SK-N-SH (cell line): ENCODE data around the gene OTOL1. TPM values are rescaled to one million over a fixed set of nuclear protein-coding genes. Genes with fewer than 3 reads are reported as not detected.
"Not testable (repeated sequence)": the region's sequence is repeated elsewhere in the genome, so short reads cannot be mapped to it uniquely, and the experiment has no call there.

Source experiments
- CTCF ChIA-PET: fragments of 300-600, 350-600 bp; formaldehyde crosslinking; extraction: SDS; loops from one replicate; lab custom pipeline; 2021; lab: Yijun Ruan, JAX
- POLR2A ChIA-PET: fragments of 350-600 bp; sonication (Branson Sonifier 250); formaldehyde crosslinking; extraction: SDS; loops from one replicate; lab custom pipeline; 2020; ENCODE audit warnings: antibody characterized with exemption, inconsistent platforms; lab: Yijun Ruan, JAX
- DNase-seq: peaks from one replicate; pipeline ENCODE4 v3.0.0; 2012
- H2AFZ ChIP-seq: fragments of 200-600 bp; sonication (generic); 2 replicates; pipeline ENCODE4 v1.8.1; 2016; ENCODE audit warnings: antibody characterized with exemption, mild to moderate bottlenecking, low read depth
- H3F3A ChIP-seq: fragments of 200-600 bp; sonication (generic); replicated peaks from 2 replicates; pipeline ENCODE3; 2016; ENCODE audit warnings: antibody characterized with exemption, mild to moderate bottlenecking; ENCODE audit not compliant: insufficient read depth
- H3K27ac ChIP-seq, 2 experiments: fragments of 200-500 bp in 1 of 2; fragments of 200-600 bp in 1 of 2; sonication (Bioruptor generic) in 1 of 2; sonication (generic), shearing (Covaris generic) in 1 of 2; 2 replicates each; pipeline versions ENCODE4 v1.5.1 to v1.6.1; 2014 to 2016; ENCODE audit warnings: low read depth in 2 of 2, inconsistent platforms in 1 of 2, low read length in 1 of 2, mild to moderate bottlenecking in 1 of 2, mixed read lengths in 1 of 2
- H3K27me3 ChIP-seq: fragments of 200-600 bp; sonication (generic), shearing (Covaris generic); 2 replicates; pipeline ENCODE4 v1.6.1; 2016; ENCODE audit warnings: mixed run types; ENCODE audit not compliant: insufficient read depth
- H3K36me3 ChIP-seq, 2 experiments: fragments of 200-500 bp in 1 of 2; fragments of 200-600 bp in 1 of 2; sonication (Bioruptor generic) in 1 of 2; sonication (generic) in 1 of 2; replicated peaks in 1 of 2; 2 replicates each; pipeline versions ENCODE3 to v1.5.1; 2014 to 2016; ENCODE audit warnings: low read length in 1 of 2, mild to moderate bottlenecking in 1 of 2; ENCODE audit not compliant: insufficient read depth in 2 of 2, control insufficient read depth in 1 of 2
- H3K4me1 ChIP-seq, 2 experiments: fragments of 200-500 bp in 1 of 2; fragments of 200-600 bp in 1 of 2; sonication (Bioruptor generic) in 1 of 2; sonication (generic), shearing (Covaris generic) in 1 of 2; 2 replicates each; pipeline versions ENCODE4 v1.5.1 to v1.6.1; 2014 to 2016; ENCODE audit warnings: low read depth in 1 of 2, low read length in 1 of 2, mixed run types in 1 of 2; ENCODE audit not compliant: insufficient read depth in 2 of 2, control insufficient read depth in 1 of 2
- H3K4me2 ChIP-seq: fragments of 200-600 bp; sonication (generic), shearing (Covaris generic); 2 replicates; pipeline ENCODE4 v1.6.1; 2017; ENCODE audit warnings: mixed run types
- H3K4me3 ChIP-seq, 2 experiments: fragments of 200-500 bp in 1 of 2; fragments of 200-600 bp in 1 of 2; sonication (Bioruptor generic) in 1 of 2; sonication (generic), shearing (Covaris generic) in 1 of 2; 2 replicates each; pipeline versions ENCODE4 v1.5.1 to v1.8.1; 2014 to 2016; ENCODE audit warnings: low read depth in 2 of 2, inconsistent platforms in 1 of 2, low read length in 1 of 2, mild to moderate bottlenecking in 1 of 2, mixed read lengths in 1 of 2, moderate library complexity in 1 of 2
- H3K79me2 ChIP-seq: fragments of 200-600 bp; sonication (generic); 2 replicates; pipeline ENCODE4 v1.8.1; 2017; ENCODE audit warnings: mild to moderate bottlenecking; ENCODE audit not compliant: insufficient read depth
- H3K9ac ChIP-seq: fragments of 200-600 bp; sonication (generic); 2 replicates; pipeline ENCODE4 v1.6.1; 2017; ENCODE audit warnings: mixed run types
- H3K9me2 ChIP-seq: fragments of 200-600 bp; sonication (generic); 2 replicates; pipeline ENCODE4 v1.6.1; 2017; ENCODE audit warnings: mixed run types
- H3K9me3 ChIP-seq: fragments of 200-600 bp; sonication (generic); 2 replicates; pipeline ENCODE4 v1.6.1; 2017; ENCODE audit warnings: mixed run types, mild to moderate bottlenecking, moderate library complexity
- H4K20me1 ChIP-seq: fragments of 200-600 bp; sonication (generic); 2 replicates; pipeline ENCODE4 v1.6.1; 2017; ENCODE audit warnings: mild to moderate bottlenecking, mixed run types; ENCODE audit not compliant: insufficient read depth
- ELF1 ChIP-seq: IDR thresholded peaks from 2 replicates; pipeline ENCODE4 v1.4.0; 2012
- EZH2phosphoT487 ChIP-seq: fragments of 200-600 bp; sonication (generic); IDR thresholded peaks from 2 replicates; pipeline ENCODE4 v1.6.1; 2017; ENCODE audit warnings: low read depth, mixed run types, mild to moderate bottlenecking, antibody characterized with exemption, moderate library complexity, borderline replicate concordance
- MEF2A ChIP-seq: IDR thresholded peaks from 2 replicates; pipeline ENCODE4 v1.4.0; 2012; ENCODE audit warnings: low read depth, borderline replicate concordance
- NRF1 ChIP-seq: IDR thresholded peaks from 2 replicates; pipeline ENCODE4 v1.6.1; 2012; ENCODE audit warnings: low read depth, mild to moderate bottlenecking, low read length
- RAD21 ChIP-seq: IDR thresholded peaks from 2 replicates; pipeline ENCODE4 v1.6.1; 2012; ENCODE audit warnings: mild to moderate bottlenecking, low read length
- RFX5 ChIP-seq: IDR thresholded peaks from 2 replicates; pipeline ENCODE4 v1.6.1; 2012; ENCODE audit warnings: mild to moderate bottlenecking, improper control_type of control experiment, low read length
- RXRA ChIP-seq: IDR thresholded peaks from 2 replicates; pipeline ENCODE4 v1.4.0; 2012; ENCODE audit warnings: low read depth, mild to moderate bottlenecking, borderline replicate concordance
- TAF1 ChIP-seq: IDR thresholded peaks from 2 replicates; pipeline ENCODE4 v1.6.1; 2012; ENCODE audit warnings: low read depth, mild to moderate bottlenecking, low read length, moderate library complexity, borderline replicate concordance
- USF1 ChIP-seq: IDR thresholded peaks from 2 replicates; pipeline ENCODE4 v1.4.0; 2012; ENCODE audit warnings: low read depth, borderline replicate concordance
- YY1 ChIP-seq: IDR thresholded peaks from 2 replicates; pipeline ENCODE4 v1.4.0; 2012; ENCODE audit warnings: low read depth, mild to moderate bottlenecking
- ZBTB33 ChIP-seq: IDR thresholded peaks from 2 replicates; pipeline ENCODE4 v1.4.0; 2012; ENCODE audit warnings: low read depth, borderline replicate concordance
- WGBS: methylation state at CpG from one replicate; pipeline ENCODE4 v1.1.6; 2017; ENCODE audit warnings: low lambda C conversion rate; 5-methylcytosine and 5-hydroxymethylcytosine counted together
- polyA plus RNA-seq, 3 experiments: library from polyadenylated mRNA; depleted of rRNA; stranded (reverse); fragments of >200 nt; gene quantifications; 2 replicates each; pipeline ENCODE4 v1.2.3, GENCODE V29; 2012
- TF ChIP-seq, protein P1 (sequence below): IDR thresholded peaks from 2 replicates; pipeline ENCODE4; 2012

OTOL1 gene
- polyA plus RNA-seq, 1 of the 3 experiments (the other 2 are of a cell fraction), result not detected

GRCh38 chr3:161484226-161484625, 12.4 kb upstream of the OTOL1 start (continued):
- TF ChIP-seq EZH2phosphoT487, result no peak

- H3K27ac ChIP-seq, H3K9me2 ChIP-seq, H3K27me3 ChIP-seq, H4K20me1 ChIP-seq, H3K36me3 ChIP-seq, H3K9ac ChIP-seq, H3K4me3 ChIP-seq, CTCF ChIA-PET, POLR2A ChIA-PET, H3F3A ChIP-seq, H3K4me1 ChIP-seq, H3K9me3 ChIP-seq, H3K79me2 ChIP-seq, H3K4me2 ChIP-seq, DNase-seq, H2AFZ ChIP-seq: not testable (repeated sequence)
- 0% methylated on average over 1 of the region's 1 CpG for WGBS
Observed at GRCh38 chr3:161488284-161488683, 8.3 kb upstream of the OTOL1 start.

DNA sequence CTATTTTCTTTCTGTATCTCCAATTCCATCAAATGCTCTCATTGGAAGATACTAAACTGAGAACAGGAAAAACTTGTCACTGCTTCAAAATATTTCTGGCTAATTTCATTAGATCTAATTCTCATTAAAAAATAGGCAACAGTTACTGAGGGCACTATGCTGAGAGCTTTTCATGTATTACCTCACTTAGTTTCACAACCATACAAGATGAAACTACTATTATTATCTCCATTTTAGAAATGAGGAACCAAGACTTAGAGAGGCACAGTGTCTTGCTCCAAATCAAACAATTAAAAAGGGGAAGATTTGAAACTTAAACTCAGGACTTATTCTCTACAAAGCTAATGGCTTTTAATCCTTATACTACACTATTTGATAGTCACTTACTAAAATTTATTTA, 7.2 kb upstream of the OTOL1 start:
- CTCF ChIA-PET, result no interaction called here

DNA sequence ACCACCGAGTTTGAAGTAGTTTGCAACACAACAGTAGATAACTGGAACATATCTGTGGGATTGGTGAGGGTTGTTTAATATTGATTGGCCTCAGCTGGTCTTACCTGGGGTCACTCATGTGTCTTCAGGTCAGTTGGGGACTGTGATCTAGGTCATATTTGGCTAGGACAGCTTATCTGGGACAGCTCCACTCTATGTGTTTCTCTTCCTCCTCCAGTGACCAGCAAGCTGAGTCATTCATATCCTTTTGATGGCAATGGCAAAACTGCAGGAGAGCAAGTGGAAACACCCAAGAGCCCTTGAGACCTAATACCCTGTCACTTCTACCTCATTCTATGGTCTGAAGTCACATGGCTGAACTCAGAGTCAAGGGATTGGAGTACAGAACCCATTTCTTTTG, 5.8 kb upstream of the OTOL1 start:
- H3K4me2 ChIP-seq, H3K9ac ChIP-seq, H3K79me2 ChIP-seq, H2AFZ ChIP-seq, DNase-seq, H3K27me3 ChIP-seq, H3F3A ChIP-seq, H3K4me1 ChIP-seq, H3K4me3 ChIP-seq, CTCF ChIA-PET, H4K20me1 ChIP-seq, H3K36me3 ChIP-seq, POLR2A ChIA-PET, H3K27ac ChIP-seq, H3K9me2 ChIP-seq, H3K9me3 ChIP-seq: not testable (repeated sequence)
- 17% methylated on average over 1 of the region's 1 CpG for WGBS

More for the DNA sequence above, 7.2 kb upstream of the OTOL1 start:
- Histone ChIP-seq H3K27me3 (no peaks in the 10 kb centered on the region), H4K20me1 (no peaks in the 10 kb centered on the region), H3K9me2 (no peaks in the 10 kb centered on the region), H3K27ac (no peak overlapping the region), H3K79me2 (no peaks in the 10 kb centered on the region), H3K9me3 (no peaks in the 10 kb centered on the region), H3K9ac (no peak overlapping the region), H2AFZ (no peak overlapping the region), H3F3A (no peaks in the 10 kb centered on the region), H3K4me3 (no peak overlapping the region), H3K36me3 (no peaks in the 10 kb centered on the region), H3K4me1 (no peaks in the 10 kb centered on the region), H3K4me2 (no peak overlapping the region)
- POLR2A ChIA-PET, result no interaction called here
- DNase-seq, result no peak
- TF ChIP-seq RFX5 (no peak), TAF1 (no peak), YY1 (no peak), RXRA (no peak), ELF1 (no peak), MEF2A (no peak), ZBTB33 (no peak), RAD21 (no peak), USF1 (no peak), NRF1 (no peak)
- TF ChIP-seq, protein P1, sequence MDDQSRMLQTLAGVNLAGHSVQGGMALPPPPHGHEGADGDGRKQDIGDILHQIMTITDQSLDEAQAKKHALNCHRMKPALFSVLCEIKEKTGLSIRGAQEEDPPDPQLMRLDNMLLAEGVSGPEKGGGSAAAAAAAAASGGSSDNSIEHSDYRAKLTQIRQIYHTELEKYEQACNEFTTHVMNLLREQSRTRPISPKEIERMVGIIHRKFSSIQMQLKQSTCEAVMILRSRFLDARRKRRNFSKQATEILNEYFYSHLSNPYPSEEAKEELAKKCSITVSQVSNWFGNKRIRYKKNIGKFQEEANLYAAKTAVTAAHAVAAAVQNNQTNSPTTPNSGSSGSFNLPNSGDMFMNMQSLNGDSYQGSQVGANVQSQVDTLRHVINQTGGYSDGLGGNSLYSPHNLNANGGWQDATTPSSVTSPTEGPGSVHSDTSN, result no peak
